Progenitor cell of endocrine pancreas (in vitro differentiated cells): Measurements from ENCODE around the gene MVB12B. TPM values are rescaled to one million over a fixed set of nuclear protein-coding genes. Genes with fewer than 3 reads are reported as not detected.

Experiments
- DNase-seq: peaks from one replicate; pipeline ENCODE4 v3.0.0; 2021; ENCODE audit warnings: low spot score; ENCODE audit not compliant: unreplicated experiment
- H3K27ac Mint-ChIP-seq: 2 replicates; pipeline ENCODE4 v1.8.0; 2021; ENCODE audit warnings: mild to moderate bottlenecking, moderate library complexity, mixed read lengths
- H3K27me3 Mint-ChIP-seq: 2 replicates; pipeline ENCODE4 v1.8.0; 2021; ENCODE audit warnings: mixed read lengths
- H3K36me3 Mint-ChIP-seq: 2 replicates; pipeline ENCODE4 v1.8.0; 2022; ENCODE audit warnings: mixed read lengths; ENCODE audit not compliant: insufficient read depth
- H3K4me1 Mint-ChIP-seq: 2 replicates; pipeline ENCODE4 v1.8.0; 2021; ENCODE audit warnings: low read depth, mixed read lengths
- H3K4me3 Mint-ChIP-seq: 2 replicates; pipeline ENCODE4 v1.8.0; 2021; ENCODE audit warnings: low read depth, mild to moderate bottlenecking, moderate library complexity, mixed read lengths
- H3K9me3 Mint-ChIP-seq: 2 replicates; pipeline ENCODE4 v1.8.0; 2021; ENCODE audit warnings: low read depth, mixed read lengths
- CTCF ChIP-seq: fragments of 200-600 bp; sonication (generic); IDR thresholded peaks from one replicate; pipeline ENCODE4 v1.5.0; 2021; ENCODE audit warnings: antibody characterized with exemption, mild to moderate bottlenecking; ENCODE audit not compliant: unreplicated experiment
- total RNA-seq: library from RNA; stranded (reverse); gene quantifications from 2 replicates; pipeline ENCODE4 v1.2.1, GENCODE V29; 2021

The MVB12B gene
- total RNA-seq, 1 donor from 2014 or later: 34.6 TPM

GRCh38 chr9:126506361-126507317 lies 180.0 kb downstream of the MVB12B start:
- no peaks in the 10 kb centered on the region for H3K4me1 Mint-ChIP-seq

GRCh38 chr9:126507318-126508109 lies 180.9 kb downstream of the MVB12B start:
- peaks cover 26% of the 10 kb centered on the region for H3K27me3 Mint-ChIP-seq
- no peaks in the 10 kb centered on the region for H3K4me1 Mint-ChIP-seq
- H3K9me3 Mint-ChIP-seq: no peaks in the 10 kb centered on the region
- H3K27ac Mint-ChIP-seq: no peak overlapping the region
- no peak for DNase-seq
- TF ChIP-seq CTCF: no peak
- no peaks in the 10 kb centered on the region for H3K36me3 Mint-ChIP-seq
- no peak overlapping the region for H3K4me3 Mint-ChIP-seq

More at GRCh38 chr9:126506361-126507317, 180.0 kb downstream of the MVB12B start:
- TF ChIP-seq CTCF: no peak
- no peak for DNase-seq
- no peak overlapping the region for H3K4me3 Mint-ChIP-seq
- peaks cover 20% of the 10 kb centered on the region for H3K27me3 Mint-ChIP-seq
- H3K9me3 Mint-ChIP-seq: no peaks in the 10 kb centered on the region
- no peaks in the 10 kb centered on the region for H3K36me3 Mint-ChIP-seq
- H3K27ac Mint-ChIP-seq: no peak overlapping the region

GRCh38 chr9:126508171-126508591 lies 181.6 kb downstream of the MVB12B start:
- H3K27ac Mint-ChIP-seq: peak overlapping the region; percentile 74
- DNase-seq: no peak
- H3K36me3 Mint-ChIP-seq: no peaks in the 10 kb centered on the region
- no peak for TF ChIP-seq CTCF
- H3K9me3 Mint-ChIP-seq: no peaks in the 10 kb centered on the region
- no peak overlapping the region for H3K4me3 Mint-ChIP-seq
- no peaks in the 10 kb centered on the region for H3K4me1 Mint-ChIP-seq
- peaks cover 29% of the 10 kb centered on the region for H3K27me3 Mint-ChIP-seq

GRCh38 chr9:126508928-126509327 lies 182.3 kb downstream of the MVB12B start:
- no peaks in the 10 kb centered on the region for H3K4me1 Mint-ChIP-seq
- DNase-seq: no peak
- H3K27me3 Mint-ChIP-seq: peaks cover 33% of the 10 kb centered on the region
- H3K27ac Mint-ChIP-seq: peak overlapping the region; percentile 14
- H3K36me3 Mint-ChIP-seq: no peaks in the 10 kb centered on the region
- H3K4me3 Mint-ChIP-seq: no peak overlapping the region
- no peaks in the 10 kb centered on the region for H3K9me3 Mint-ChIP-seq
- no peak for TF ChIP-seq CTCF

GRCh38 chr9:126509718-126510117 lies 183.1 kb downstream of the MVB12B start:
- Mint-ChIP-seq H3K36me3 (no peaks in the 10 kb centered on the region), H3K9me3 (no peaks in the 10 kb centered on the region), H3K4me1 (no peaks in the 10 kb centered on the region), H3K4me3 (no peak overlapping the region), H3K27ac (no peak overlapping the region), H3K27me3 (peaks cover 34% of the 10 kb centered on the region)
- DNase-seq: no peak
- no peak for TF ChIP-seq CTCF
